ENCODE measurements around the gene ANKRD42. TPM values are rescaled to one million over a fixed set of nuclear protein-coding genes. Genes with fewer than 3 reads are reported as not detected.

The ANKRD42 gene
- total RNA-seq, 1 donor from 2014 or later: 10.4 TPM

GRCh38 chr11:83221694-83222093 lies 28.2 kb downstream of the ANKRD42 start:
- no peak overlapping the region for H3K4me3 Mint-ChIP-seq (ENCODE audit: unreplicated experiment)
- TF ChIP-seq CTCF (IDR thresholded peaks at IDR 0.05): no peak
- DNase-seq (ENCODE audit: low spot score): no peak
- no peak overlapping the region for H3K27ac Mint-ChIP-seq (ENCODE audit: unreplicated experiment)
- no peaks in the 10 kb centered on the region for H3K4me1 Mint-ChIP-seq (ENCODE audit: low read depth)
- H3K9me3 Mint-ChIP-seq (ENCODE audit: low read depth): no peaks in the 10 kb centered on the region
- no peaks in the 10 kb centered on the region for H3K27me3 Mint-ChIP-seq (ENCODE audit: low read depth)
- H3K36me3 Mint-ChIP-seq (ENCODE audit: low read depth): peaks cover 2% of the 10 kb centered on the region

- no peak for DNase-seq (ENCODE audit: low spot score)
- Mint-ChIP-seq H3K4me3 (ENCODE audit: unreplicated experiment) (no peak overlapping the region), H3K9me3 (ENCODE audit: low read depth) (no peaks in the 10 kb centered on the region), H3K36me3 (ENCODE audit: low read depth) (peaks cover 4% of the 10 kb centered on the region), H3K4me1 (ENCODE audit: low read depth) (no peaks in the 10 kb centered on the region), H3K27me3 (ENCODE audit: low read depth) (no peaks in the 10 kb centered on the region), H3K27ac (ENCODE audit: unreplicated experiment) (no peak overlapping the region)
- TF ChIP-seq CTCF (IDR thresholded peaks at IDR 0.05): no peak
These were observed 29.0 kb downstream of the ANKRD42 start for GRCh38 chr11:83222499-83222898.

GRCh38 chr11:83223457-83223856 lies 29.9 kb downstream of the ANKRD42 start:
- Mint-ChIP-seq H3K4me1 (ENCODE audit: low read depth) (no peaks in the 10 kb centered on the region), H3K4me3 (ENCODE audit: unreplicated experiment) (no peak overlapping the region), H3K36me3 (ENCODE audit: low read depth) (peaks cover 3% of the 10 kb centered on the region), H3K27ac (ENCODE audit: unreplicated experiment) (no peak overlapping the region), H3K27me3 (ENCODE audit: low read depth) (no peaks in the 10 kb centered on the region), H3K9me3 (ENCODE audit: low read depth) (no peaks in the 10 kb centered on the region)
- DNase-seq (ENCODE audit: low spot score): no peak
- no peak for TF ChIP-seq CTCF (IDR thresholded peaks at IDR 0.05)

GRCh38 chr11:83235825-83236224 lies 42.3 kb downstream of the ANKRD42 start:
- Mint-ChIP-seq H3K27ac (ENCODE audit: unreplicated experiment) (no peak overlapping the region), H3K9me3 (ENCODE audit: low read depth) (no peaks in the 10 kb centered on the region), H3K36me3 (ENCODE audit: low read depth) (peaks cover 11% of the 10 kb centered on the region), H3K27me3 (ENCODE audit: low read depth) (no peaks in the 10 kb centered on the region), H3K4me3 (ENCODE audit: unreplicated experiment) (no peak overlapping the region), H3K4me1 (ENCODE audit: low read depth) (peaks cover 9% of the 10 kb centered on the region)
- no peak for TF ChIP-seq CTCF (IDR thresholded peaks at IDR 0.05)
- DNase-seq (ENCODE audit: low spot score): no peak

GRCh38 chr11:83238111-83238510 lies 44.6 kb downstream of the ANKRD42 start:
- TF ChIP-seq CTCF (IDR thresholded peaks at IDR 0.05): no peak
- no peaks in the 10 kb centered on the region for H3K9me3 Mint-ChIP-seq (ENCODE audit: low read depth)
- no peak for DNase-seq (ENCODE audit: low spot score)

More at GRCh38 chr11:83238111-83238510, 44.6 kb downstream of the ANKRD42 start:
- Mint-ChIP-seq H3K4me1 (ENCODE audit: low read depth) (peaks cover 15% of the 10 kb centered on the region), H3K27me3 (ENCODE audit: low read depth) (no peaks in the 10 kb centered on the region), H3K36me3 (ENCODE audit: low read depth) (peaks cover 9% of the 10 kb centered on the region), H3K27ac (ENCODE audit: unreplicated experiment) (no peak overlapping the region), H3K4me3 (ENCODE audit: unreplicated experiment) (no peak overlapping the region)

Measured in chondrocyte (in vitro differentiated cells).